IMR-90 (cell line): ENCODE results near the gene SLC26A1. TPM values are rescaled to one million over a fixed set of nuclear protein-coding genes. Genes with fewer than 3 reads are reported as not detected.

Experiments
- ATAC-seq: fragments of 200-7000 bp; cut with Tn5 transposase; 2 replicates; pipeline ENCODE4 v1.9.1; 2020; ENCODE audit warnings: low read depth, mild to moderate bottlenecking, moderate library complexity
- BruUV-seq: library from RNA; stranded (reverse); fragments of 400-500 nt; replicated peaks from 2 replicates; lab custom pipeline; 2021; lab: Mats Ljungman, UMichigan
- CTCF ChIA-PET: fragments of 300-600 bp; formaldehyde crosslinking; extraction: SDS; loops from one replicate; lab custom pipeline; 2021; ENCODE audit warnings: antibody characterized with exemption; lab: Yijun Ruan, JAX
- POLR2A ChIA-PET: fragments of 300-600 bp; sonication (Branson Sonifier 250); formaldehyde crosslinking; loops from one replicate; lab custom pipeline; 2022; ENCODE audit warnings: antibody characterized with exemption; ENCODE audit not compliant: unreplicated experiment; lab: Charles Lee
- DNase-seq: peaks from one replicate; pipeline ENCODE4 v3.0.0; 2013
- H2AFZ ChIP-seq: replicated peaks from 2 replicates; pipeline ENCODE3; 2013; ENCODE audit warnings: low read length, mild to moderate bottlenecking; ENCODE audit not compliant: poor library complexity
- H2AK5ac ChIP-seq: 2 replicates; pipeline ENCODE4 v1.6.1; 2013; ENCODE audit warnings: low read depth, low read length, inconsistent platforms
- H2AK9ac ChIP-seq: replicated peaks from 2 replicates; pipeline ENCODE3; 2013; ENCODE audit warnings: mild to moderate bottlenecking, low read depth, low read length, moderate library complexity; ENCODE audit not compliant: poor library complexity
- H2BK120ac ChIP-seq: 2 replicates; pipeline ENCODE4 v1.6.1; 2013; ENCODE audit warnings: low read depth, low read length, inconsistent platforms
- H2BK15ac ChIP-seq: 3 replicates; pipeline ENCODE4 v1.6.1; 2013; ENCODE audit warnings: low read depth, low read length, inconsistent platforms
- H2BK20ac ChIP-seq: 2 replicates; pipeline ENCODE4 v1.6.1; 2013; ENCODE audit warnings: low read depth, mild to moderate bottlenecking, inconsistent platforms, low read length, moderate library complexity
- H2BK5ac ChIP-seq: 2 replicates; pipeline ENCODE4 v1.6.1; 2013; ENCODE audit warnings: mild to moderate bottlenecking, low read depth, low read length, inconsistent platforms; ENCODE audit not compliant: poor library complexity, severe bottlenecking
- H3K14ac ChIP-seq: replicated peaks from 2 replicates; pipeline ENCODE4 v1.6.1; 2013; ENCODE audit warnings: low read depth, low read length, inconsistent platforms
- H3K18ac ChIP-seq: 2 replicates; pipeline ENCODE4 v1.6.1; 2013; ENCODE audit warnings: low read depth, low read length, control low read depth
- H3K23ac ChIP-seq: 2 replicates; pipeline ENCODE4 v1.6.1; 2013; ENCODE audit warnings: low read depth, low read length, inconsistent platforms
- H3K27ac ChIP-seq: 2 replicates; pipeline ENCODE4 v1.5.1; 2013; ENCODE audit warnings: mild to moderate bottlenecking, control low read depth, low read length; ENCODE audit not compliant: insufficient read depth
- H3K27me3 ChIP-seq: 2 replicates; pipeline ENCODE4 v1.6.1; 2013; ENCODE audit warnings: low read length; ENCODE audit not compliant: control insufficient read depth, insufficient read depth
- H3K36me3 ChIP-seq: 2 replicates; pipeline ENCODE4 v1.6.1; 2013; ENCODE audit warnings: low read length, mixed read lengths; ENCODE audit not compliant: control insufficient read depth, insufficient read depth
- H3K4ac ChIP-seq: 2 replicates; pipeline ENCODE4 v1.6.1; 2013; ENCODE audit warnings: low read depth, low read length, inconsistent platforms
- H3K4me1 ChIP-seq: 2 replicates; pipeline ENCODE4 v1.6.1; 2013; ENCODE audit warnings: low read length, mixed read lengths; ENCODE audit not compliant: control insufficient read depth, insufficient read depth
- H3K4me2 ChIP-seq: 2 replicates; pipeline ENCODE4 v1.6.1; 2013; ENCODE audit warnings: low read depth, mild to moderate bottlenecking, control low read depth, low read length, moderate library complexity
- H3K4me3 ChIP-seq: 2 replicates; pipeline ENCODE4 v1.5.1; 2013; ENCODE audit warnings: low read depth, mild to moderate bottlenecking, control low read depth, low read length, moderate library complexity; ENCODE audit not compliant: insufficient read depth
- H3K56ac ChIP-seq: 2 replicates; pipeline ENCODE4 v1.6.1; 2013; ENCODE audit warnings: low read length, inconsistent platforms; ENCODE audit not compliant: insufficient read depth; ENCODE audit errors: extremely low read depth
- H3K79me1 ChIP-seq, 2 experiments: 2 replicates each; pipeline ENCODE4 v1.6.1; 2013; ENCODE audit warnings: low read length in 2 of 2, inconsistent platforms in 1 of 2, low read depth in 1 of 2
- H3K9ac ChIP-seq: 2 replicates; pipeline ENCODE4 v1.6.1; 2013; ENCODE audit warnings: low read depth, low read length, control low read depth
- H3K9me1 ChIP-seq: 2 replicates; pipeline ENCODE4 v1.6.1; 2013; ENCODE audit warnings: low read length, inconsistent platforms; ENCODE audit not compliant: insufficient read depth
- H3K9me3 ChIP-seq: 2 replicates; pipeline ENCODE4 v1.6.1; 2013; ENCODE audit warnings: low read length; ENCODE audit not compliant: control insufficient read depth, insufficient read depth
- H4K20me1 ChIP-seq: 2 replicates; pipeline ENCODE4 v1.6.1; 2013; ENCODE audit warnings: low read length, inconsistent platforms; ENCODE audit not compliant: insufficient read depth
- H4K5ac ChIP-seq: 2 replicates; pipeline ENCODE4 v1.6.1; 2013; ENCODE audit warnings: mild to moderate bottlenecking, low read depth, low read length, control low read depth
- H4K8ac ChIP-seq, 2 experiments: 2 replicates each; pipeline ENCODE4 v1.6.1; 2013; ENCODE audit warnings: low read depth in 2 of 2, low read length in 2 of 2, control low read depth in 1 of 2, inconsistent platforms in 1 of 2
- H4K91ac ChIP-seq: 2 replicates; pipeline ENCODE4 v1.6.1; 2013; ENCODE audit warnings: low read depth, low read length, inconsistent platforms; ENCODE audit not compliant: insufficient read depth
- BHLHE40 ChIP-seq: fragments of 150-350 bp; IDR thresholded peaks from 2 replicates; pipeline ENCODE4 v1.6.1; 2016; ENCODE audit warnings: mild to moderate bottlenecking, low read depth, low read length
- CHD1 ChIP-seq: IDR thresholded peaks from 2 replicates; pipeline ENCODE4 v1.6.1; 2012; ENCODE audit warnings: low read depth, low read length, improper control_type of control experiment
- FOS ChIP-seq: fragments of 150-350 bp; IDR thresholded peaks from 2 replicates; pipeline ENCODE4 v1.6.1; 2016; ENCODE audit warnings: low read depth, low read length
- MAFK ChIP-seq: IDR thresholded peaks from 2 replicates; pipeline ENCODE4 v1.6.1; 2012; ENCODE audit warnings: low read depth, low read length, improper control_type of control experiment
- MAZ ChIP-seq: IDR thresholded peaks from 2 replicates; pipeline ENCODE4 v1.6.1; 2012; ENCODE audit warnings: low read depth, mild to moderate bottlenecking, low read length, improper control_type of control experiment, moderate library complexity, borderline replicate concordance
- MXI1 ChIP-seq: IDR thresholded peaks from 2 replicates; pipeline ENCODE4 v1.6.1; 2012; ENCODE audit warnings: low read depth, mild to moderate bottlenecking, low read length, moderate library complexity, borderline replicate concordance
- NFE2L2 ChIP-seq: fragments of 150-350 bp; IDR thresholded peaks from 2 replicates; pipeline ENCODE4 v1.6.1; 2016; ENCODE audit warnings: low read depth, mild to moderate bottlenecking, low read length
- POLR2A ChIP-seq: IDR thresholded peaks from 2 replicates; pipeline ENCODE4 v1.6.1; 2012; ENCODE audit warnings: mild to moderate bottlenecking, low read depth, low read length
- RAD21 ChIP-seq: IDR thresholded peaks from 2 replicates; pipeline ENCODE4 v1.6.1; 2012; ENCODE audit warnings: low read length, improper control_type of control experiment
- RCOR1 ChIP-seq: IDR thresholded peaks from 2 replicates; pipeline ENCODE4 v1.6.1; 2012; ENCODE audit warnings: mild to moderate bottlenecking, low read length, improper control_type of control experiment; ENCODE audit not compliant: insufficient replicate concordance
- RFX5 ChIP-seq: IDR thresholded peaks from 2 replicates; pipeline ENCODE4 v1.8.0; 2012; ENCODE audit warnings: low read depth, mild to moderate bottlenecking, low read length, moderate library complexity
- SMC3 ChIP-seq: fragments of 150-350 bp; IDR thresholded peaks from 2 replicates; pipeline ENCODE4 v1.6.1; 2016; ENCODE audit warnings: low read depth, mild to moderate bottlenecking, antibody characterized with exemption, low read length, moderate library complexity
- WGBS, 2 experiments: methylation state at CpG; one replicate each; pipeline versions ENCODE4 v1.1.5 to v1.1.7; 2013; ENCODE audit warnings: missing lambda C conversion rate in 2 of 2; ENCODE audit not compliant: insufficient read length in 1 of 2; ENCODE audit errors: extremely low coverage in 2 of 2; 5-methylcytosine and 5-hydroxymethylcytosine counted together
- dilution Hi-C: fragments of 300-500 bp; cut with HindIII; formaldehyde crosslinking; loops from one replicate; pipeline ENCODE4 v1.14.3; 2018; ENCODE audit warnings: low sequenced_read_pairs; ENCODE audit not compliant: unreplicated experiment
- in situ Hi-C: fragments of 300-500 bp; cut with MboI; formaldehyde crosslinking; loops from 3 replicates; pipeline ENCODE4 v1.14.3; 2019; ENCODE audit warnings: low sequenced_read_pairs, inconsistent platforms, mixed read lengths
- intact Hi-C: fragments of 100-400 bp; cut with micrococcal nuclease; formaldehyde crosslinking; loops from 2 replicates; pipeline ENCODE4 v1.10.0; 2022
- polyA plus RNA-seq, 3 experiments: library from polyadenylated mRNA; depleted of rRNA; stranded (reverse); fragments of >200 nt; gene quantifications; 2 replicates each; pipeline ENCODE4 v1.2.3, GENCODE V29; 2012; ENCODE audit warnings: low replicate concordance in 1 of 3
- total RNA-seq: library from RNA; depleted of rRNA; stranded (reverse); fragments of >200 nt; gene quantifications from 2 replicates; pipeline ENCODE4 v1.2.3, GENCODE V29; 2012
- TF ChIP-seq, protein P1 (sequence below): fragments of 150-350 bp; IDR thresholded peaks from 2 replicates; pipeline ENCODE4 v1.6.1; 2017; ENCODE audit warnings: mild to moderate bottlenecking, antibody characterized with exemption, low read length, low read depth
- TF ChIP-seq, protein P2 (sequence below): fragments of 150-350 bp; IDR thresholded peaks from 2 replicates; pipeline ENCODE4 v1.6.1; 2016; ENCODE audit warnings: low read depth, mild to moderate bottlenecking, low read length, moderate library complexity, borderline replicate concordance
- TF ChIP-seq, protein P3 (sequence below): conservative IDR thresholded peaks from 2 replicates; pipeline ENCODE4 v1.5.1; 2012; ENCODE audit warnings: mild to moderate bottlenecking, low read depth, low read length, improper control_type of control experiment

The SLC26A1 gene
- total and polyA plus RNA-seq, 2 of the 4 experiments (the other 2 are of a cell fraction) = 0.09 TPM; not detected in 1

DNA sequence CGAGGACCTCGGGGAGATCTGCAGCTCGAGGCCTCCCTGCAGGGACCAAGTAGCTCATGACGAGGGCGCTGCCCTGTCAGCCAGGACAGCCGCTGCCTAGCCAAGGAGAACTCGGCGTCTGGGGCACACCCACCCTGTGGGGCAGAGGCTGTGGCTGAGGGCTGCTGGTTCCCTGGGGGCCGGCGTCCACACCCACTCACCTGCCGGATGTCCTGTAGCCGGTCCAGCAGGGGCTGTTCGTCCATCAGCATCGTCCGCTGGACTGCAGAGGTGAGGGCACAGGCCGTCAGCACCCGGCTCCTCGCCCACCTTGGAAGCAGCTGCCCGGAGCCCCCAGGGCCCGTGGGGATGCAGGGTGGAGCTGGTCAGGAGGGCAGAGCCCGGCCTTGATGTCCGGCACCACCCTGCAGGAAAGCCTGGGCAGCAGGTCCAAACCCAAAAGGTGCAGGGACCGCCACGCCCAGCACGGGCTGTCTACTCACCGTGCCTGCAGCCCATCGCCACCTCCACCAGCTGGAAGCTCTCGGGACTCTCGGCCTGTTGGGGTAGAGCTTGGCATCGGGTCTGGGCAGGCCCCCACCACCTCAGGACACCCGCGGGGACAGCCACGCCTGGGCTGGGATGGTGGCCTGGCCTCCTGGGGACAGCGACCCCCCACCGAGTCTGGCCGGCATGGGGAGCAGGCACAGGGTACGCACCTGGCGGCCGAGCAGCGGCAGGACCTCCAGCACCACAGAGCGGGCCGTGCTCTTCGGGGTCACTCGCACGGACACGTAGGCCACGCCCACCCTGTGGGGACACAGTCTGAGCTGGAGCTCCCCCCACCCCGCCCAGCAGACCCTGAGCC is 26.7 kb downstream of the SLC26A1 start:
- no peak overlapping the region for H3K27ac ChIP-seq
- H3K14ac ChIP-seq = no peak overlapping the region
- no peak overlapping the region for H3K23ac ChIP-seq
- H2BK15ac ChIP-seq = no peak overlapping the region
- no peak overlapping the region for H4K91ac ChIP-seq
- H3K27me3 ChIP-seq = no peaks in the 10 kb centered on the region
- H3K4me1 ChIP-seq = no peaks in the 10 kb centered on the region
- no TSS peak for BruUV-seq
- peaks cover 9 to 11% of the 10 kb centered on the region in 2 experiments; a peak in 2 of 4 replicates for H3K79me1 ChIP-seq
- peak overlapping the region; percentile 8 for H2AK9ac ChIP-seq
- H2BK120ac ChIP-seq = no peak overlapping the region
- CTCF ChIA-PET = no interaction called here
- H4K8ac ChIP-seq = no peak overlapping the region
- no peak overlapping the region for H3K56ac ChIP-seq
- no peaks in the 10 kb centered on the region; the same call in 1 of the 2 replicates for H3K9me1 ChIP-seq
- dilution Hi-C loops = no loop called here
- no peak overlapping the region for H2AK5ac ChIP-seq
- H3K4me2 ChIP-seq = no peak overlapping the region
- intact Hi-C loops = no loop called here
- H4K5ac ChIP-seq = no peak overlapping the region
- no peak overlapping the region for H2BK5ac ChIP-seq
- peaks cover 49% of the 10 kb centered on the region for H3K36me3 ChIP-seq
- no peak overlapping the region for H2AFZ ChIP-seq
- no peak overlapping the region for H2BK20ac ChIP-seq
- no peak overlapping the region for H3K4me3 ChIP-seq
- POLR2A ChIA-PET = no interaction called here
- no peak for DNase-seq
- H3K18ac ChIP-seq = no peak overlapping the region
- no peak for TF ChIP-seq MAZ
- no peak for TF ChIP-seq BHLHE40
- TF ChIP-seq RAD21 = no peak
- TF ChIP-seq, protein P1, sequence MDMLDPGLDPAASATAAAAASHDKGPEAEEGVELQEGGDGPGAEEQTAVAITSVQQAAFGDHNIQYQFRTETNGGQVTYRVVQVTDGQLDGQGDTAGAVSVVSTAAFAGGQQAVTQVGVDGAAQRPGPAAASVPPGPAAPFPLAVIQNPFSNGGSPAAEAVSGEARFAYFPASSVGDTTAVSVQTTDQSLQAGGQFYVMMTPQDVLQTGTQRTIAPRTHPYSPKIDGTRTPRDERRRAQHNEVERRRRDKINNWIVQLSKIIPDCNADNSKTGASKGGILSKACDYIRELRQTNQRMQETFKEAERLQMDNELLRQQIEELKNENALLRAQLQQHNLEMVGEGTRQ = no peak
- no peak for TF ChIP-seq CHD1
- no peak for TF ChIP-seq NFE2L2
- TF ChIP-seq, protein P2, sequence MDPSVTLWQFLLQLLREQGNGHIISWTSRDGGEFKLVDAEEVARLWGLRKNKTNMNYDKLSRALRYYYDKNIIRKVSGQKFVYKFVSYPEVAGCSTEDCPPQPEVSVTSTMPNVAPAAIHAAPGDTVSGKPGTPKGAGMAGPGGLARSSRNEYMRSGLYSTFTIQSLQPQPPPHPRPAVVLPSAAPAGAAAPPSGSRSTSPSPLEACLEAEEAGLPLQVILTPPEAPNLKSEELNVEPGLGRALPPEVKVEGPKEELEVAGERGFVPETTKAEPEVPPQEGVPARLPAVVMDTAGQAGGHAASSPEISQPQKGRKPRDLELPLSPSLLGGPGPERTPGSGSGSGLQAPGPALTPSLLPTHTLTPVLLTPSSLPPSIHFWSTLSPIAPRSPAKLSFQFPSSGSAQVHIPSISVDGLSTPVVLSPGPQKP = no peak
- TF ChIP-seq RFX5 = no peak
- TF ChIP-seq, protein P3, sequence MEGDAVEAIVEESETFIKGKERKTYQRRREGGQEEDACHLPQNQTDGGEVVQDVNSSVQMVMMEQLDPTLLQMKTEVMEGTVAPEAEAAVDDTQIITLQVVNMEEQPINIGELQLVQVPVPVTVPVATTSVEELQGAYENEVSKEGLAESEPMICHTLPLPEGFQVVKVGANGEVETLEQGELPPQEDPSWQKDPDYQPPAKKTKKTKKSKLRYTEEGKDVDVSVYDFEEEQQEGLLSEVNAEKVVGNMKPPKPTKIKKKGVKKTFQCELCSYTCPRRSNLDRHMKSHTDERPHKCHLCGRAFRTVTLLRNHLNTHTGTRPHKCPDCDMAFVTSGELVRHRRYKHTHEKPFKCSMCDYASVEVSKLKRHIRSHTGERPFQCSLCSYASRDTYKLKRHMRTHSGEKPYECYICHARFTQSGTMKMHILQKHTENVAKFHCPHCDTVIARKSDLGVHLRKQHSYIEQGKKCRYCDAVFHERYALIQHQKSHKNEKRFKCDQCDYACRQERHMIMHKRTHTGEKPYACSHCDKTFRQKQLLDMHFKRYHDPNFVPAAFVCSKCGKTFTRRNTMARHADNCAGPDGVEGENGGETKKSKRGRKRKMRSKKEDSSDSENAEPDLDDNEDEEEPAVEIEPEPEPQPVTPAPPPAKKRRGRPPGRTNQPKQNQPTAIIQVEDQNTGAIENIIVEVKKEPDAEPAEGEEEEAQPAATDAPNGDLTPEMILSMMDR = no peak
- TF ChIP-seq MXI1 = no peak
- TF ChIP-seq SMC3 = no peak
- no peak for TF ChIP-seq POLR2A
- no peak for TF ChIP-seq FOS
- TF ChIP-seq RCOR1 = no peak
- TF ChIP-seq MAFK = no peak
- H3K9me3 ChIP-seq = no peaks in the 10 kb centered on the region
- no peak for ATAC-seq
- in situ Hi-C loops = no loop called here
- H3K4ac ChIP-seq = no peak overlapping the region
- WGBS, 2 experiments = 91% methylated on average over 32 of the region's 48 CpGs; no CpG with 5 or more reads in 1 of the 2 experiments
- peaks cover 16% of the 10 kb centered on the region for H4K20me1 ChIP-seq
- H3K9ac ChIP-seq = no peak overlapping the region
